SIG-M5 treated with dmso at 0.1 percent for 504 hours (cell line): ENCODE data around the gene PLOD2.
"Not testable (repeated sequence)": the region's sequence is repeated elsewhere in the genome, so short reads cannot be mapped to it uniquely, and the experiment has no call there.

Source experiments
- DNase-seq: peaks from one replicate; lab custom pipeline; 2025; ENCODE audit not compliant: unreplicated experiment; lab: John Stamatoyannopoulos, UW

PLOD2 gene

GRCh38 chr3:146142757-146143156, 18.2 kb downstream of the PLOD2 start:
- no peak for DNase-seq

- DNase-seq: no peak
Measured at GRCh38 chr3:146139586-146140110, 21.3 kb downstream of the PLOD2 start.

- no peak for DNase-seq
Measured at GRCh38 chr3:146138902-146139301, 22.1 kb downstream of the PLOD2 start.

- no peak for DNase-seq
Measured at GRCh38 chr3:146136647-146137046, 24.3 kb downstream of the PLOD2 start.

- DNase-seq: no peak
Measured at GRCh38 chr3:146134348-146135117, 26.5 kb downstream of the PLOD2 start.

GRCh38 chr3:146133441-146133840, 27.5 kb downstream of the PLOD2 start:
- no peak for DNase-seq

GRCh38 chr3:146131616-146132410, 29.2 kb downstream of the PLOD2 start:
- DNase-seq: no peak

- no peak for DNase-seq
Measured at GRCh38 chr3:146130881-146131371, 30.1 kb downstream of the PLOD2 start.

GRCh38 chr3:146129750-146130149, 31.2 kb downstream of the PLOD2 start:
- DNase-seq: no peak

- DNase-seq: no peak
Measured at GRCh38 chr3:146128939-146129338, 32.0 kb downstream of the PLOD2 start.

GRCh38 chr3:146128179-146128578, 32.8 kb downstream of the PLOD2 start:
- DNase-seq: no peak

GRCh38 chr3:146125951-146126350, 35.0 kb downstream of the PLOD2 start:
- no peak for DNase-seq

- no peak for DNase-seq
Measured at GRCh38 chr3:146124126-146124801, 36.7 kb downstream of the PLOD2 start.

- no peak for DNase-seq
Measured at GRCh38 chr3:146117406-146118285, 43.3 kb downstream of the PLOD2 start.

GRCh38 chr3:146115619-146116018, 45.4 kb downstream of the PLOD2 start:
- DNase-seq: no peak

- DNase-seq: not testable (repeated sequence)
Measured at GRCh38 chr3:146113804-146114203, 47.2 kb downstream of the PLOD2 start.

- DNase-seq: no peak
Measured at GRCh38 chr3:146111337-146111736, 49.6 kb downstream of the PLOD2 start.

- no peak for DNase-seq
Measured at GRCh38 chr3:146110161-146110560, 50.8 kb downstream of the PLOD2 start.

- no peak for DNase-seq
Measured at GRCh38 chr3:146106986-146107385, 54.0 kb downstream of the PLOD2 start.

- DNase-seq: no peak
Measured at GRCh38 chr3:146104068-146104467, 56.9 kb downstream of the PLOD2 start.
